HG03342 (cell line): ENCODE data around the gene SDR39U1.
A peak's percentile ranks its signal among the peaks of the same experiment; 100 is the strongest.

ENCODE experiments used
- ATAC-seq: cut with Tn5 transposase; IDR thresholded peaks from one replicate; pipeline ENCODE4 v1.9.1; 2021; ENCODE audit warnings: mild to moderate bottlenecking, moderate library complexity; ENCODE audit not compliant: unreplicated experiment

The SDR39U1 gene

GRCh38 chr14:24430143-24430681 is 12.4 kb downstream of the SDR39U1 start:
- ATAC-seq, result peak; percentile 43

GRCh38 chr14:24429395-24430142 is 13.0 kb downstream of the SDR39U1 start, which contains the start of the genes CBLN3 and KHNYN:
Gene CBLN3 (minus strand): TSS chr14:24429668. CDS start chr14:24429054, 614 bp downstream.
Gene KHNYN (plus strand): TSS chr14:24429954. CDS start chr14:24430731, 777 bp downstream.
- peak; percentile 77 for ATAC-seq

- no peak for ATAC-seq
Observed at GRCh38 chr14:24428628-24429394, 13.8 kb downstream of the SDR39U1 start.

- no peak for ATAC-seq
Observed at GRCh38 chr14:24427537-24428508, 14.8 kb downstream of the SDR39U1 start.

- no peak for ATAC-seq
Observed at GRCh38 chr14:24426912-24427536, 15.6 kb downstream of the SDR39U1 start.

- no peak for ATAC-seq
Observed at GRCh38 chr14:24426150-24426911, 16.2 kb downstream of the SDR39U1 start.

- ATAC-seq, result no peak
Observed at GRCh38 chr14:24425704-24426103, 16.9 kb downstream of the SDR39U1 start.

GRCh38 chr14:24422694-24423601 is 19.6 kb downstream of the SDR39U1 start:
- no peak for ATAC-seq

- ATAC-seq, result no peak
Observed at GRCh38 chr14:24422261-24422660, 20.3 kb downstream of the SDR39U1 start.

GRCh38 chr14:24418492-24418873 is 24.1 kb downstream of the SDR39U1 start:
- ATAC-seq, result no peak

GRCh38 chr14:24417832-24418491 is 24.6 kb downstream of the SDR39U1 start:
- ATAC-seq, result no peak

- ATAC-seq, result no peak
Observed at GRCh38 chr14:24416932-24417619, 25.5 kb downstream of the SDR39U1 start.

- no peak for ATAC-seq
Observed at GRCh38 chr14:24416254-24416931, 26.2 kb downstream of the SDR39U1 start.

GRCh38 chr14:24415421-24416253 is 26.9 kb downstream of the SDR39U1 start:
- ATAC-seq, result no peak

GRCh38 chr14:24414732-24415420 is 27.7 kb downstream of the SDR39U1 start:
- no peak for ATAC-seq
